ENCODE results near the gene MIDN.

Gene MIDN

GRCh38 chr19:1283917-1284292, 35.5 kb downstream of the MIDN start:
- no peak for DNase-seq

GRCh38 chr19:1284293-1284978, 36.1 kb downstream of the MIDN start:
- DNase-seq: no peak

DNA sequence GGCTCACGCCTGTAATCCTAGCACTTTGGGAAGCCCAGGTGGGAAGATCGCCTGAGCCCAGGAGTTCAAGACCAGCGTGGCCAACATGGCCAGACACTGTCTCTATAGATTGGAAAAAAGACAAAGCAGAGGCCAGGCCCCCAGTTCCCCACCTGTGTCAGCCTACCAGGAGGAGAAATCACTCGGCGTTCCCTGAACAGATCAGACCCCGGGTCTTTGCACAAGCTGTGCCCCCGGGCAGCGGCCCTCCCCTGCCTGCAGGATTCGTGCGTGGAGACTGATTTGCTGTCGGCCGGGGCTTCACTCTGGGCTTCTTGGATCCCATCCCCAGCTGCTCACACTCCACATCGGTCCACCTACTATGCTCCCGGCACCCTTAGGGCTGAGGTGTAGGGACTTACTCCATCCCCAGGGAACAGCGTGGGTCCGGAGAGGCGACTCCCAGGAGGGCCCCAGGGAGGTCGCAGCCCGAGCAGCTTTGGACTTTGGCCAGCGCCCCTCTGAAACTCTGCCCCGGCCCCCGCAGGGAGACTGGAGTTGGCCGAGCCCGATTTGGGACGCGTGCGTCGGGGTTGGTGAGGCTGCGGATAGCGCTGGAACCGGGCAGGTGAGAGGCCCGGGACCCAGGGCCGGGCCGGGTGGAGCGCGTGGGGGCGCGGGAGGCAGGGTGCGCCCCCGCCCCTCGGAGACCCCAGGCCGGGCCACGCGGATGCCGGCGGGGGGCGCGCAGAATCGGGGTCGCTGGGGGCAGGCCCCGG, 36.8 kb downstream of the MIDN start:
- DNase-seq: no peak

- DNase-seq: no peak
Observed at GRCh38 chr19:1285737-1286360, 37.5 kb downstream of the MIDN start, which contains the start of gene EFNA2. EFNA2 (plus strand) TSS chr19:1285873; CDS start chr19:1286169, 296 bp downstream.

GRCh38 chr19:1286487-1287353, 38.3 kb downstream of the MIDN start:
- no peak for DNase-seq

DNA sequence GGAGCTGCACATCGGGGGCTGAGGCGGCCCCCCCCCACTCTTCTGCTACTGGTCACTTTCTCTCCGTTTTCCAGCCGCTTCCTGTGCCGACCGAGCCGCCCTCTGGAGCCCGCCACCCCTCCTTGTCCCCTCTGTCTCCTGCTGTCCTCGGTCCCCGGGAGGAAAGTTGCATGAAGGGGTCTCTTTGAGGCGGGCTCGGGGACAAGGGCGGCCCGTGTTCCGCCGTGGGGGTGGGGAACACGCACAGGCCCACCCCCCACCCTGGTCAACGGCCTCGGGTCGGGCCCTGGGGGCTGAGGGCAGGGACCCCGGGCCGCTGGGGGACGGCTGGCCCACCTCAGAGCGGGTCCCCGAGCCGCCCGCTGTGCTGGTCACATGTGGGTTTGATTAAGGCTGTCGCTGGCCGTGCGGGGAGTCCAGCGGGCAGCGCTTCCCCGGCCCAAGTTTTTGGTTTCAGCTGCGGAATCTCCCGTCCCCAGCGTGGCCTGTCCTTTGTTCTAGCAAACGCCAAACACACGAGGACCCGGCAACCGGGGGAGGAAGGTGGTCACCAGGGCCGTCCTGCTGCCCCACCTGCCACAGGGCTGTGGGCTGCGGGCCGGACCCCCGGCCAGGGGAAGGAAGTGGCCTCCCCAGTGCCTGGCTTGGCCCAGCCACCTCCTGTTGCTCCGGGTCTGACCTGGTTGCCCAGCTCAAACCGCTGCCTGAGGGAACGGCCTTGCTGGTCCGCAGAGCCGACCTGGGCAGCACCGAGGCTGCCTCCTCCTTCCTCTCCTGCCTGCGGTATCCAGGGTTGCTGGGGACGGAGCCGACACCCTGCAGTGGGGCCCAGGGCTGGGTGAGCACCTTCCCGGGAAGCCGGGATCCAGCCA, 39.2 kb downstream of the MIDN start:
- no peak for DNase-seq

- no peak for DNase-seq
Observed at GRCh38 chr19:1288226-1288612, 39.8 kb downstream of the MIDN start.

GRCh38 chr19:1288833-1289685, 40.7 kb downstream of the MIDN start:
- no peak for DNase-seq

DNA sequence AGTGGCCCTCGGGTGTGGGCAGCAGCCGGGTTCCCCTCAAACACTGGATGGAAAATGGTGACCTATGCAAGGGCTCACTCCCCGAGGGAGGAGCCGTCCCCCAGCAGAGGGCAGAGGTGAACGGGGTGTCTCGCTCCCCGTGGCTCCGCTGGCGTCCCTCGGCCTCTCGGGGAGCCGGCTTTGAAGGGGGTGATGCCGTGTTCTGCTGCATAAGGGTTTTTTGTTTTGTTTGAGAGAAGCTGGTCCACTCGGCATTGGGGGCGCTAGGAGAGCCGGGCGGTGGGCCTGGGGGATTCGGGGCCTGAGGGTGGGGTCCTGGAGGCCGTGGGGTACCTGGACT, 41.3 kb downstream of the MIDN start:
- DNase-seq: no peak

GRCh38 chr19:1290196-1290702, 41.9 kb downstream of the MIDN start:
- DNase-seq: no peak

DNA sequence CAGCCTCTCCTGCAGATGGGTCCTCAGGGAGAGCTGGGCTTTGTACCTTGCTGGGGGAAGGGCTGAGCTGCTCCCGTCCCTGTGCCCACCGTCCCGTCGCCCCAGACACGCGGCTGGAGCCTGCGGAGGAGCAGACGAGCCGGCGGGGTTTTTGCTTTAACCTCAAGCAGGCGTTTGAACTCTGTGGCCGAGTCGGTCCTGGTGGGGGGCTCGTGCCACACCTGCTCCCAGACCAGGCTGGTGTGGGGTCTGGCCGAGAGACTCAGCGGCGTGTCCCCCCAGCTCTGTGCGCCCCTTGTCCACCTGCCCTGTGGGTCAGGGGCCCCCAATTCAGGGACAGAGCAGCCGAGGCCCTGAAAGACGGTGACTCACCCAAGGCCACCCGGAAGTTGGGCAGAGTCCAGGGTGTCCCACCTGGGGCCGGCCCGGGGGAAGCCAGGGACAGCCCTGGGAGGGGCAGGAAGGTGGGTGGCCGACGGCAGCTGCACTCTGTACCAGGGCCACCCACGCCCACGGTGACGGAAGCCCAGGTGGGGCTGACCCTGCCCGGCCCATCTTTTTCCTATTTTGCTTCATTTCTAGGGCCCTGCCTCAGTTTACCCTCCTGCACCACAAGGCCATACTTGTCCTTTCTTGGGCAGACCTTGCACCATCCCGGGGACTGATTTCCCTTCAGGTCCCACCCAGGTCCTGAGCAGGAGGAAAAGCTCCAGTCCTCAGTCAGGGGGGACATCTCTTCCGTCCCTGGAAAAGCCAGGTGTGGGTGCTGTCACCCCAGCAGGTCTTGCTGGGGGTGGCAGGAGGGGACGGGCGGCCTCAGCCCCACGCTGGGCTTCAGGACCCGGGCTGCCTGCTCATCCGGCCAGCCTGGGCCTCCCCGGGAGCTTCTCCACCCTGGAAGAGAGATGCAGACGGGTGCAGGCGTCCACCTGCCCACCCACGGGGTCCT, 42.6 kb downstream of the MIDN start:
- DNase-seq: no peak

DNA sequence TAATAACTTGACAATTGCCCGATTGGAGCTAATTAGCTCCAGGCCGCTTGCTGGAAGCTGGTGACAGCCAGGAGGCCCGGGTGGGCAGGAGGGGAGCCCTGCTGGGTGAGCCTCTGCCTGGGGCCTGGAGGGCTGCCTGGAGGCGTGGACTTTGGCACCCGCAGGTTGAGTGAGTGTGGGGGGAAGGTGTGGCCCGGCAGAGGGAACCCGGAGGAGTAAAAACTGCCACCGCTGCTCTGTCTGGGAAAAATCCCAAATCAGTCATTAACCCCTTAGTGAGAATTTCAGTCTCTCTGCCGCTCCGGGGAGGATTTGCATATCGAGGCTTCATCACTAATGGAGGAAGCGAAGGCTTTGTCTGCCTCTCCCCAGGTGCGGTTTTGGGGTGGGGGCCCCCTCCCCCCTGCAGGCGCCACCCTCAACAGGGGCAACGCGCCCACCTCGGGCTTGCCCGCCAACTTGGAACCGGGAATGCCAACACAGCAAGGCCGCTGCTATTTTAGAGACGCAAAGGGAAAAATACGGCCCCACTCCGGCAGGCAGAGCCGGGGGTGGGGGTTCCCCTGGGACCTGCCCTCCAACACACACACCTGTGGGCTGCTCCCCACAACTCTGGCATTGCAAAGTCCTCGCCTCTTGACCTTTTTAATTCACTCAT, 43.5 kb downstream of the MIDN start:
- DNase-seq: no peak

DNA sequence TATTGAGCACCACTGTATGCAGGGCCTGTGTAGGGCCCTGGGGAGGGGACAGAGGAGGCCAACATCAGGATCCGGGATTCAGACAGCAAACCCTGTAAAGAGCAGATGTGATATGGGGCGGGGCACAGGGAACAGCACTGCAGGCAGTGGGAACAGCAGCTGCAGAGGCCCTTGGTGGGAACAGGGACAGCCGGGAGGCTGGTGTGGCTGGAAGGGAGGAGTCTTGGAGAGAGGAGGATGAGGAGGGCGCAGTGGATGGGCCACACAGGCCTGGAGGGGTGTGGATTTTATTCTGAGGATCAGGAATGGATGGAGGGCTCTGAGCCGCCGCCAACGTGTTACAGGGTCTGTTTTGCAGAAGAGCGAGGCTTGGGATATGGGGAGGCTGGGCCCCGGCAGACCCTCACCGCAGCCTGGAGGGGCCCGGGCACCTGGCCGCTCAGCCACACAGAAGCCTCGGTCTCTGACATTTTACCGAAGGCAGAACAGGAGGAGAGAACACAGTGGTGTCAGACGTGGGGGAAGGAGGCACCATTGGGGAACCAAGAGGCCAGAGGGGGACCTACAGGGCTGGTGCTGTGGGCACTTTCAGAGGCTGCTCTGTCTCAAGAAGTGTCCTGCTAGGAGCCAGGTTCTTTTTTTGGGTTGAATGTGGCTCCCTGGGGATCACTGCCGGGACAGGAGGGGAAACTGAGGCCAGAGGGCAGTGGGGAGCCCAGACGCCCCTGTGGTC, 44.2 kb downstream of the MIDN start:
- DNase-seq: no peak

GRCh38 chr19:1293782-1294604, 45.6 kb downstream of the MIDN start:
- no peak for DNase-seq

GRCh38 chr19:1294688-1295087, 46.3 kb downstream of the MIDN start:
- no peak for DNase-seq

DNA sequence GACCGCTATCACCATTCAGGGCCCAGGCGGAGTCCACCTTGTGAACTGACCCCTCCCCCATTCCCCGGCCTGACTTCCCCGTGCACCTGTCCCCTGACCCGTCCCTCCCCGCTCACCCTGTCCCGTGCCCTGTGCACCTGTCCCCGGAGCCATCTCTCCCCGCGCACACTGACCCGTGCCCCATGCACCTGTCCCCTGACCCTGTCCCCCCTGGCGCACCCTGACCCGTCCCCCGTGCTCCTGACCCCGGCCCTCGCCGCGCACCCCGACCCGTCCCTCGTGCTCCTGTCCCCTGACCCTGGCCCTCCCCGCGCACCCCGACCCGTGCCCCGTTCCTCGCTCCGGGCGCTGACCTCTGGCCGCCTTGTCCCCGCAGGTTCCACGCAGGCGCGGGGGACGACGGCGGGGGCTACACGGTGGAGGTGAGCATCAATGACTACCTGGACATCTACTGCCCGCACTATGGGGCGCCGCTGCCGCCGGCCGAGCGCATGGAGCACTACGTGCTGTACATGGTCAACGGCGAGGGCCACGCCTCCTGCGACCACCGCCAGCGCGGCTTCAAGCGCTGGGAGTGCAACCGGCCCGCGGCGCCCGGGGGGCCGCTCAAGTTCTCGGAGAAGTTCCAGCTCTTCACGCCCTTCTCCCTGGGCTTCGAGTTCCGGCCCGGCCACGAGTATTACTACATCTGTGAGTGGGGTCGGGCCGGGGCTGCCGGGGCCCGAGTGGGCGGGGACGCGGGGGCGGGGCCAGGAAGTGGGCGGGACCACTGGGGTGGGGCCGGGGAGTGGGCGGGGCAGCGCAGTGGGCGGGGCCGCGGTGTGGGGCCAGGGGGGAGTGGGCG, 47.0 kb downstream of the MIDN start:
- DNase-seq: no peak

DNA sequence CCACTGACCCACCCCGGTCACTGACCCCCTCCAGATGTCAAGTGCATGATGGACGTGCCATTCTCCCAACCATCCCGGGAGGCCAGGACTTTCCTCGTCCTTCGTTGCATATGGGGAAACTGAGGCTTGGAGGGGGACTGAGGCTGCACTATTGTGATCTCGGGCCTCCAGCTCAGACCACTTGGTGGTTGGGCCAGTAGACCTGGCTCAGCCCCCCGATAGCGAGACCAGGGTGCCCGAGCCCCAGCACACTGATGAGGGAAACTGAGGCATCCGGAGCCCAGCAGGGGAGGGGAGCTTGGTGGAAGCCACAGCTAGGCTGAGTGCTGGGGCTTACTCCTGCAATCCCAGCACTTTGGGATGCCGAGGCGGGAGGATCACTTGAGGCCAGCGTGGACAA, 47.7 kb downstream of the MIDN start:
- no peak for DNase-seq
